Measurements from ENCODE around the gene VWA8. TPM values are rescaled to one million over a fixed set of nuclear protein-coding genes. Genes with fewer than 3 reads are reported as not detected.

The VWA8 gene
- total RNA-seq, 1 donor from 2014 or later = 9.8 TPM

- DNase-seq (ENCODE audit: low read depth) = no peak
- H3K4me3 ChIP-seq (ENCODE audit: low read depth, low read length) = no peak overlapping the region
- no peak for TF ChIP-seq CTCF (conservative IDR thresholded peaks at IDR 0.05; ENCODE audit: low read depth, low read length)
Observed at GRCh38 chr13:41590643-41591042, 370.3 kb downstream of the VWA8 start.

GRCh38 chr13:41590122-41590521 is 370.8 kb downstream of the VWA8 start:
- DNase-seq (ENCODE audit: low read depth) = no peak
- no peak overlapping the region for H3K4me3 ChIP-seq (ENCODE audit: low read depth, low read length)
- no peak for TF ChIP-seq CTCF (conservative IDR thresholded peaks at IDR 0.05; ENCODE audit: low read depth, low read length)

DNA sequence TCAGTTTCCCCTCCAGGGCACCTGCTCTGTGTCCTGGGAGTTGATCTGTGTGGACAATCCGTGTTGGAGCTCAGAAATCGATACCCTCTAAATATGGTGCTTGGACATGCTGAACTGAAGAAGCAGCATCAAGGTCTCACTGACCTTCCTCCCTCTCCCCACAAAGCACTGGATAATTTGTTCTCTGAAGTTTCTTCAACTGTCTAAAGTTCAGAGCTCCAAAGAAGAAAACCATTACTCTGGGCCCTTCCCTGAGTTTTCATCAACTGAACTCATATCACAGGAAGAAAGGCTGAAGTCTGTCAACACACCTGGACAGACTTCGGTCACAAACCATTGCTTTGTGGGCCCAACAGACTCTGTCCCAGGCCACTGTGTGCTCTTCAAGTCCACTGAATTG is 371.5 kb downstream of the VWA8 start:
- no peak overlapping the region for H3K4me3 ChIP-seq (ENCODE audit: low read depth, low read length)
- DNase-seq (ENCODE audit: low read depth) = no peak
- no peak for TF ChIP-seq CTCF (conservative IDR thresholded peaks at IDR 0.05; ENCODE audit: low read depth, low read length)

DNA sequence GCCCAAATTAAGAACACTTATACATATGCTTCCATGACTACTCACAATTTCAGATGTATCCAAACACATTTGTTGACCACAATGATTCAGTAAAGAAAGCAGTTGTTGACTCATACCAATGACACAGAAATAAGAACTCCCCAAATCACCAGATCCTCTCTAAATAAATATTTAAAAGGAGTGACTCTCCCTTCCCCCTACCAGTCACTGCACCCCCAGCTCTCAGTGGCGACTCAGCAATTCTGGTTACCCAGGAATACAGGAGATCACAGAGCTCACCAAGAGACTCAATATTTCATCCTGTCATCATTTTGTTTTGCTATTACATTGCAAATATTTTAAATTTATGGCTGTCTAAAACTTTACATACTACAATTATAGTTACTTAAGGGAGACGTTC is 372.0 kb downstream of the VWA8 start:
- no peak overlapping the region for H3K4me3 ChIP-seq (ENCODE audit: low read depth, low read length)
- DNase-seq (ENCODE audit: low read depth) = peak; percentile 54
- TF ChIP-seq CTCF (conservative IDR thresholded peaks at IDR 0.05; ENCODE audit: low read depth, low read length) = no peak

- no peak for DNase-seq (ENCODE audit: low read depth)
- no peak for TF ChIP-seq CTCF (conservative IDR thresholded peaks at IDR 0.05; ENCODE audit: low read depth, low read length)
- H3K4me3 ChIP-seq (ENCODE audit: low read depth, low read length) = no peak overlapping the region
Observed at GRCh38 chr13:41588448-41588847, 372.5 kb downstream of the VWA8 start.

DNA sequence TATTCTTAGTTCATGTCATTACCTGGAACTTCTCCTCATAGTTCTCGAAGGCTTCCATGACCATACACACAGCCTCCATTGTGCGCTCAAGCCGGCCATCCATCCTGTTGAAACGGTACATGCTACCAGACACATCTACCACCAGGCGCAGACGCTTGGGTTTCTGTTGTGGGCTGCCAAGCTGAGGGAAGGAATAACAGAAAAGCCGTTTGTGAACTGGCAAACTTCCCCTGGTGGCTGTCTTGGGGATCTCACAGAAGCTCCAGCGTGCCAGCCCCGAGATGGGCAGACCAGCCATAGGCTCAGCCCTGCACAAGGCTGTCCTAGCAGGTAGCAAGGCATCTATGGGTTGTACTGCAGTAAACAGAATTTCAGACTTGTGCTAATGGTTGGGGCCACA is 373.4 kb downstream of the VWA8 start:
- no peak overlapping the region for H3K4me3 ChIP-seq (ENCODE audit: low read depth, low read length)
- TF ChIP-seq CTCF (conservative IDR thresholded peaks at IDR 0.05; ENCODE audit: low read depth, low read length) = peak; percentile 17
- no peak for DNase-seq (ENCODE audit: low read depth)

- TF ChIP-seq CTCF (conservative IDR thresholded peaks at IDR 0.05; ENCODE audit: low read depth, low read length) = no peak
- no peak overlapping the region for H3K4me3 ChIP-seq (ENCODE audit: low read depth, low read length)
- no peak for DNase-seq (ENCODE audit: low read depth)
Observed at GRCh38 chr13:41586216-41586615, 374.7 kb downstream of the VWA8 start.
